Measurements from ENCODE around the gene MBD6.
"Not testable (repeated sequence)": the region's sequence is repeated elsewhere in the genome, so short reads cannot be mapped to it uniquely, and the experiment has no call there.

MBD6 gene

DNA sequence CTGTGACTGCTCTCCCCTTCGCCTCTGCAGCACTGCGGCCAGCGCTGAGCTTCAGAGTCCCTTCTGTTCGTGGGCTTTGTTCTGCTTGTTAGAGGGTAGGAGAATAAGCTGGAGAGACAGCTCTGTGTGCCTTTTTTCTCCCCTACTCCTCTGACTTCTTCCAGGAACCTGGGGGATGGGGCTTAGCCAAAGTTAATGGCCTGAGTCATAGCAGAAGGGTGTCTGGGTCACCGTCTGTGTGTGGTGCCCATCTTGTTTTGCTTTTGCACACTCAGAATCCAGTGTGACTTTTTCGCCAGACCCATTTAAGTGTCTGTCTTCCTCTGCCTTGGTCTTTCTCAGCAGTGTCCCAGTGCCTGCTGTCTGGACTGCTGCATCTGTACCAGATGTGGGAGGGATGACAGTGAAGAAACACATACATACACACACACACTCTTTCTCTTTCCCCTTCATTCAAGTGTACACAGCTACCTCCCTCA, 30.2 kb downstream of the MBD6 start:
- DNase-seq: no peak

DNA sequence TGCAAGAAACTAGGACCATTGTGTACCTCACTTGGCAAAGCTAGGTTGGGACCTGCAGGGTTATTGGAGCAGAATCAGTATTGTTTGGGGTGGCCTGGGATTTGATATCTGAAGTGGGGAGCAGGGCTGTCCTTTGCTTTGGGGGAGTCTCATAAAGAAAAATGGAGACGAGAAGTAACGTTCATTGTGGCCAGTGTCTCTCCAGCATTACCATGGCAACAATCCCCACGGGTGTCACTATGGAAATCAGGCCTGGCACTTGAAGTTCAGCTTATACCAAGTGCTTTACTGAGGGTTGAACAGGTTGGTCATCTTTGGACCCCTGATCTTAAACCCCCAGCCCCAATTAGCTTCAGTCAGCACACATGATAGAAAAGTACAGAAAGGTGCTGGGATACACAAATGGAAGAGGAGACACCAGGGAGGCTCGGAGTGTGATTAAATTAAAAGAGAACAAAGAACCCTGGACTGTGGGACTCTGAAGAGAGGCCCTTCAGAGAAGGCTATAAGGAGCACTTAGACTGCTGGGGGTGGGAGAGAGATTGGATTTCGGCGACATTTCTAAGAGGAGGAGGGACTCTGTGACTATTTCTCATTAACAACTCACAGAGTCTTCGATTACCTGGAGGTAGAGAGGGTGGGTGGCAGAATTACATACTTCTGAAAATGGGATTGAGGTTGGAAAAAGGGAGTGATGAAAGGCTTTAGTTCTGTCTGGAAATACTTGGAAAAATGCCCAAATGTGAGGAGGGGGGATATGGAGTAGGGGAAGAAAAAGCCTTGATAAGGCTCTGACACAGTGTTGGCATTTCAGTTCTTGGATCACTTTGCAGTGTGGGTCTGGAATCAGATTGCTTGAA, 30.9 kb downstream of the MBD6 start:
- no peak for DNase-seq

DNA sequence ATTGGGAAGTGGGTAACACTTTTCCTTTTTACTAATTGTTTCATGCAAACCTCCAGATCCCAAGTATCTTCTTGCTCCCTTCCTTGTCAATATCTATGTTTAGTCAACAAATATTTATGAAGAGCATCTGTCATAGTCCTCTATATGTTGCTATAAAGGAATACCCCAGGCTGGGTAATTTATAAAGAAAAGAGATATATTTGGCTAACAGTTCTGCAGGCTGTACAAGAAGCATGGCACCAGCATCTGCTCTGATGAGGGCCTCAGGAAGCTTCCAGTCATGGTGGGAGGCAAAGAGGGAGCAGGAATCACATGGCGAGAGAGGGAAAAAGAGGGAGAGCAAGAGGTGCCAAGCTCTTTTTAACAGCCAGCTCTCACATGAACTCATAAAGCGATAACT, 31.8 kb downstream of the MBD6 start:
- no peak for DNase-seq

DNA sequence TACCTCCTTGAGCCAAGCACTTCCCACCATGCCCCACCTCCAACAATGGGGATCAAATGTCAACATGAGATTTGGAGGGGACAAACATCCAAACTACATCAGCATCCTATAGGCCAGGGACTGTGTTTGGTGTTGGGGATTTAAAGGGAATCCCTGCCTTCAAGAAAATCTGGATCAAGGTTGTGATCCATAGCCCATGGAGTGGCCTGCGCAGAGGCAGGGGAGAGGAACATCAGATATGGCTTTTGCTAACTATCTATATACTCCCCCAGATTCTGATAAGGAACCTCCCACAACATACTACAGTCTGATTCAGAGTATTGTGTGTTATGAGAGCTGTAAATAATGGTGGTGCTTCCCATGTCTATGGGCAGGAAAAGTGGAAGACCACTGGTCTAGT, 32.3 kb downstream of the MBD6 start:
- DNase-seq: no peak

DNA sequence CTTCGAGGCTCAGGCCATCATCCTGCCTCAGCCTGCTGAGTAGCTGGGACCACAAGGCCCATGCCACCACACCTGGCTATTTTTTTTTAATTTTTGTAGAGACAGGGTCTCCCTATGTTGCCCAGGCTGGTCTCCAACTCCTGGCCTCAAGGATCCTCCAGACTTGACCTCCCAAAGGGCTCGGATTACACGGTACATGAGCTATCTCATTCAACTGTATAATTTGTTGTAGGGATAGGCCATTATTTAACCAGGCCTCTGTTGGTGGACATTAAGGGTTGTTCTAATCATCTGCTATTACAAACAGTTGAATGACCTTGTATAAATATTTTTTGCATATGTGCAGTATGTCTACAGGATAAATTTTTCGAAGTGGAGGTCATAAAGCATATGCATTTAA, 36.2 kb downstream of the MBD6 start:
- DNase-seq: no peak

DNA sequence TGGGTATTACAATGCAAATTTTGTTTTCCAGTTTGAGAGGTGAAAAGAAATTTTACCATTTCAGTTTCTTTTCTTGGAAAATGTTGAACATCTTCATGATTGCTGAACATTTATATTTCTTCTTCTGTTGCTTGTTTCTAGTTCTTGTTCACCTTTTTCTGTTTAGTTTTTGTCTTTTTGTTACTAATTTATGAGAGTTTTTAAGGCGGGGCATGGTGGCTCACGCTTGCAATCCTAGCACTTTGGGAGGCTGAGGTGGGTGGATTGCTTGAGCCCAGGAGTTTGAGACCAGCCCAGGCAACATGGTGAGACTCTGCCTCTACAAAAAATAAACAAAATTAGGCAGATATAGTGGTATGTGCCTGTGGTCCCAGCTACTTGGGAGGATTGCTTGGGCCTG, 37.9 kb downstream of the MBD6 start:
- no peak for DNase-seq

DNA sequence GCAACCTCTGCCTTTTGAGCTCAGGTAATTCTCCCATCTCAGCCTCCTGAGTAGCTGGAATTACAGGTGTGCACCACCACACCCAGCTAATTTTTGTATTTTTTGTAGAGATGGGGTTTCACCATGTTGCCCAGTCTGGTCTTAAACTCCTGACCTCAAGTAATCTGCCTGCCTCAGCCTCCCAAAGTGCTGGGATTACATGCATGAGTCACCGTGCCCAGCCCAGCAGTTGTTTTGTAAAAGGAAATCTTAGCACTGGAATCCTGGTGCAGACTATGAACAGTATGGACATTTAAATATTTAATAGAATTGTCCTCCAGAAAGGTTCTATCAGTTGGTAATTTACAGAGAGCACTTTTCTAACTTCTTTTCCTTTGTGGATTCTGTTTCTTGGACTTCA, 38.5 kb downstream of the MBD6 start:
- not testable (repeated sequence) for DNase-seq

DNA sequence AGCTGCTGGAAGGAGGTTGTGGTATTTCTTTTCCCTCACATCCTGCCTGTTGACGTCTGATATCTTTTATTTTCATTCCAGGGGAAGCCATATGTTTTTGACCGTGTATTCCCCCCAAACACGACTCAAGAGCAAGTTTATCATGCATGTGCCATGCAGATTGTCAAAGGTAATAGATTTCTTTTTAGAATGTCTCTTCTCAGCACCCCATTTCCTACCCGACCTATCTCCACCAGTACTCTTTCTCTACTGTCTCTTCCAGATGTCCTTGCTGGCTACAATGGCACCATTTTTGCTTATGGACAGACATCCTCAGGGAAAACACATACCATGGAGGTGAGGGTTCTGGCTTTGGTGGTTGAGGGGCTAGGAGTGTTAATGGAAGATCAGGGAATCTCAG, 40.7 kb downstream of the MBD6 start:
- DNase-seq: no peak

DNA sequence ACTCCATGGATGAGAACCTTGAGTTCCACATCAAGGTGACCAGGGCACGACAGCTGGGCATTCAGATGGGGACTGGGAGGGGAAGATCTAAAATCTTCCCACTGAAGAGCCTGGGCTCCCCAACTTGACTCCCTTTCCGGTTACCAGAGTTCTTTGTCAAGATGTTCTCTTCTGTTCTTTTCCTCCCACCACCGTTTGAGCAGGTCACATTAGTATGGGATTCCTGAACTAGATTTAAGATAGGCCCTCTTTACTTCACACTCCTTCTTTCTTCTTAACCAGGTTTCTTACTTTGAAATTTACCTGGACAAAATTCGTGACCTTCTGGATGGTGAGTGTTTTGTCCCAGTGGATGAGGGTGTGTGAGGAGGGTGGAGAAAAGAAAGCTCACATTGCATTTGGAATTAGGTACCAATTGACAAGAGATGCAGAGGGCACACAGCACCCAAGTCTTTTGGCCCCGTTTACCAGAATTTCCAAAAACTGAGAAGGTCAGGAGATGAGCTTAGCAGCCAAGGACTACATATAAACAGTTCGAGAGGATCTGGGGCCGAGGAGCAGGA, 41.6 kb downstream of the MBD6 start:
- DNase-seq: no peak

DNA sequence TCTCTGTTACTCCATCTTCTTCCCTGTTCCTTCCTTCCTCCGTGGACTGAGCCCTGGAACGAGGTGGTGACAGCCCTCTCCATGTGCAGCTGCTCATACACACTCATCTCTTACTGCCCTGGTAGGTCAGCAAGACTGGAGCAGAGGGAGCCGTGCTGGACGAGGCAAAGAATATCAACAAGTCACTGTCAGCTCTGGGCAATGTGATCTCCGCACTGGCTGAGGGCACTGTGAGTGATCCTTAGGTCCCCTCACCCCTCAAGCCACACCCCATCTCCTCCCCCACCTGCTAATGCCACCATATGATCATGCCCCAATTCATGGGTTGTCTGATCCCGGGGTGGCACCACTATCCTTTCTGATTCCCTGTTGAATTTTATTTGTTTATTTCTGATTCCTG, 46.2 kb downstream of the MBD6 start:
- no peak for DNase-seq

DNA sequence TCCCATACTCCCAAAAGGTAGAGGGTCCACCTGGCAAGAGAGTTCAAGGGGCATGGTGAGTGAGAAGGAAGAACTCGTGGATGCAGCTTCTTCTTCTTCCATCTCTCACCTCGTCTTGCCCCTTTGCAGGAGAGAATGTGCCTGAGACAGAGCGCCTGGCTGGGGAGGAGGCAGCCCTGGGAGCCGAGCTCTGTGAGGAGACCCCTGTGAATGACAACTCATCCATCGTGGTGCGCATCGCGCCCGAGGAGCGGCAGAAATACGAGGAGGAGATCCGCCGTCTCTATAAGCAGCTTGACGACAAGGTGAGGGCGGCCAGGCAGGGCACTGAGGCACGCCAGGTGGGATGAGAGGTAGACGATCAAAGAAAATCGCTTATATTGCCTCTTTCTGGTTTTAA, 47.2 kb downstream of the MBD6 start:
- no peak for DNase-seq

DNA sequence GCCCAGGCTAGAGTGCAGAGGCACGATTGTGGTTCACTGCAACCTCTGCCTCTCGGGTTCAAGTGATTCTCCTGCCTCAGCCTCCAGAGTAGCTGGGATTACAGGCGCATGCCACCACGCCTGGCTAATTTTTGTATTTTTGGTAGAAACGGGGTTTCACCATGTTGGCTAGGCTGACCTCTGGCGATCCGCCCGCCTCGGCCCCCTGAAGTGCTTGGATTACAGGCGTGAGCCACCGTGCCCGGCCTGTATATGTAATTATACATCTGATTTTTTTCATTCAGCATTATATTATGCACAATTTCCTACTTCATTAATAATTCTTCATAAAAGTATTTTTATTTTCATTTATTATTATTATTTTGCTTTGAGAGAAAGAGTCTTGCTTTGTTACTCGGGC, 47.8 kb downstream of the MBD6 start:
- not testable (repeated sequence) for DNase-seq

DNA sequence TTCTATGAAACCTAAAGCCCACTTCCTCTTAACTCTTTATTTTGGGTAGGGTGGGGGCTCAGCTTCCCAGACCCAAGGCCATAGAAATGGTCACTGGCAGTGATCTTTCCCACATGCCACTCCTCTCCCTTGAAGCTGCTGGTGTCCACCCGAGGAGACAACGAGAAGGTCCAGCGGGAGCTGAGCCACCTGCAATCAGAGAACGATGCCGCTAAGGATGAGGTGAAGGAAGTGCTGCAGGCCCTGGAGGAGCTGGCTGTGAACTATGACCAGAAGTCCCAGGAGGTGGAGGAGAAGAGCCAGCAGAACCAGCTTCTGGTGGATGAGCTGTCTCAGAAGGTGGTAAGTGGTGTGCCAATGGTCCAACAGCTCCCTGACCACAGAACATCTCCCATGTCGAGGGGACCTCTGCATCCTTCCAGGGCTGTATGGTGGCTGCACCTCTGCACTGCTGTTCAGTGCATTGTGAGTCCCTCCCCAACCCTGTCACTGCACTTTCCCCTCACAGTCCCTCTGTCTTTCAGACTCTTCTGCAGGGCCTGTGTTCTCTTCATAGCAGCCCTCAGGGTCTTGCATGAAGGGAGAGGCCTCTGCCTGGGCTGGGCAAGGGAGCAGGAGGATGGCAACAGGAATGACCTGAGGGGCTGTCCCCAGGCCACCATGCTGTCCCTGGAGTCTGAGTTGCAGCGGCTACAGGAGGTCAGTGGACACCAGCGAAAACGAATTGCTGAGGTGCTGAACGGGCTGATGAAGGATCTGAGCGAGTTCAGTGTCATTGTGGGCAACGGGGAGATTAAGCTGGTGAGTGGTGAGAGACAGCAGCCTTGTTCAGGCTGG, 49.5 kb downstream of the MBD6 start:
- no peak for DNase-seq

DNA sequence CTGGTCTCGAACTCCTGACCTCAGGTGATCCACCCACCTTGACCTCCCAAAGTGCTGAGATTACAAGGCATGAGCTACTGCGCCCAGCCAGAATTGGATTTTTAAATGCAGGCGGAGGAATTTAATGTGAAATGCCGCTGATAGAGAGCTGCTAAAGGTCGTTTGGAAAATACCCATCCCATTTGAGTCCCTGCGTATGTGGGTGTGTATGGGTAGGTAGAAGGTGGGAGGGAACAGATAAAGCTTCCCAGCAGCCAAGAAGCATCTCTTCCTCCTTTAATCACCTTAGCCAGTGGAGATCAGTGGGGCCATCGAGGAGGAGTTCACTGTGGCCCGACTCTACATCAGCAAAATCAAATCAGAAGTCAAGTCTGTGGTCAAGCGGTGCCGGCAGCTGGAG, 52.2 kb downstream of the MBD6 start:
- DNase-seq: no peak

DNA sequence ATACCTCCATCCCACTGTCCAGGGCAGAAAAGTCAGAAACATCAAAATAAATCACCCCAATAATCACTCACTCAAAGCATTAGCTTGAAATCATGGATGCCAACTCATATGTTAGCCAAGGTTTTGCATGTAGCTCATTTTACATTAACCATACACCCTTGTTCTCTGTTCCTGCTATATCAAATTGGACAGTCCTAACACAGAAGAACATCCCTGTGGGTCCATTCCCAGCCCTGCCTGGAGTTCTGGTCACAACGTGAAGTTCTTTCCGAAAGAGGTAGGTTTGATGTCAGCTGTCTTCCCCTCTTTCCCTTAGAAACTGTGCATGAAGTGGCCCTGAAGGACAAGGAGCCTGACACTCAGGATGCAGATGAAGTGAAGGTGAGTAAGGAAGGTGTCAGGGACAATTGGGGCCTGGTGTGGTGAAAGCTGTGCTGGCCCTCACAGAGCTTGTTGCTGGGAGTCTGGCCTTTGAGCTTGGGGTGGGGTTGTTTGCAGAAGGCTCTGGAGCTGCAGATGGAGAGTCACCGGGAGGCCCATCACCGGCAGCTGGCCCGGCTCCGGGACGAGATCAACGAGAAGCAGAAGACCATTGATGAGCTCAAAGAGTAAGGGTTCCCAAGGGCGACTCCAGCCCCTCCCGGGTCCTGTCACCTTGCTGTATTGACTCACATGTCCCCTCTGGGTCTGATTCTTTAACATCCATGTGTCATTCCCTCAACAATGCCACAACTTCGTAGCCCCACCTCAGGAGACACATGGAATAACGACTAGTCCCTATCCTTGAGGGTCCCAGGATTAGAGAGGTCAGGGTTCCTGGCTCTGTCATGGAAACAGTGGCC, 53.4 kb downstream of the MBD6 start:
- no peak for DNase-seq

DNA sequence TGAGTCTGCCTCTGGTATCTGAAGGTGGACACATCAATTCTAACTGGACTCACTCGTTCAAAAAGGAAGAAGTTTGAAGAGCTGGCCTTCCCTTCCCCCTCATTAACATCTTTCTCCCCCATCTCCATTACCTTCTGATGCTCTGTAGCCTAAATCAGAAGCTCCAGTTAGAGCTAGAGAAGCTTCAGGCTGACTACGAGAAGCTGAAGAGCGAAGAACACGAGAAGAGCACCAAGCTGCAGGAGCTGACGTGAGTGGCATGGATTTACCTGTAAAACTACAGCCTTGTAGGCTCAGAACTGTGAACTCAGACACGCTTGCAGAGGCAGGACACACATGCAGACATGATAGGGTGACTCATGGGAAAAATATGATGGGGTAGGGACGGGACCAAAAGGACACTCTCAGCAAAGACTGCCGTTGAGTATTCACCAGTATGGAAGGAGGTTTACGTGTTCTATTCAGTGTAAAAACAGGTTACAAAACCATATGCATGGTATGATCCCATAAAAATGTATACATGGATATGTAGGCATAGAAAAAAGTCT, 54.1 kb downstream of the MBD6 start:
- no peak for DNase-seq

DNA sequence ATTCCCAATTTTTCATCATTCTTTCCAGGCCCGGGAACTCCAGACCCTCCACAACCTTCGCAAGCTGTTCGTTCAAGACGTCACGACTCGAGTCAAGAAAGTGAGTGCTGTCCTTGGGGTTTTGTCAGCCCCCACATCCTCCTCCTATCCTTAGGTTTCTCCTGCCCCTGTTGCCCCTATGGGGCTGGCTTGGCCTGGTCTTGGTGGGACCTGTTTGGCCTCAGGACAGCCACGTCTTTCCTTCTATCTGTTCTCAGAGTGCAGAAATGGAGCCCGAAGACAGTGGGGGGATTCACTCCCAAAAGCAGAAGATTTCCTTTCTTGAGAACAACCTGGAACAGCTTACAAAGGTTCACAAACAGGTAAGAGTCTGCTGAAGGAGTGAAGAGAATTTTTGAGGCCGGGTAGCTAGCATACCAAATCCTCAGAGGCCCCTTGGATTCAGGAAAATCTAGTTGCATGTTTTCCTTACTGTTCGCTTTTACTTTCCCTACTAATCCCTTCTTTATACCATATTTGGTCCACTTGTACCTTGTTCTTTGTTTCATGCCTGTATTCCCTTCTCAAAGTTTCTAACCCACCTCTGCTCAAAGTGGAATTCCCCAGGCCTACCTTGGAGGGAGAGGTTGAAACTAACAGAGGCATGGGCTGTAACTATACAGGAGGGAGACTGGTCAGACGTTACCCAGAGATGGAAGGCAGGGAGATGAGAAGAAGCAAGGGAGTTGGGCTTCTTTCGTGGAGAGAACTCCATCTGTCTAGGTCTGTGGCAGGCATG, 55.5 kb downstream of the MBD6 start:
- DNase-seq: no peak

DNA sequence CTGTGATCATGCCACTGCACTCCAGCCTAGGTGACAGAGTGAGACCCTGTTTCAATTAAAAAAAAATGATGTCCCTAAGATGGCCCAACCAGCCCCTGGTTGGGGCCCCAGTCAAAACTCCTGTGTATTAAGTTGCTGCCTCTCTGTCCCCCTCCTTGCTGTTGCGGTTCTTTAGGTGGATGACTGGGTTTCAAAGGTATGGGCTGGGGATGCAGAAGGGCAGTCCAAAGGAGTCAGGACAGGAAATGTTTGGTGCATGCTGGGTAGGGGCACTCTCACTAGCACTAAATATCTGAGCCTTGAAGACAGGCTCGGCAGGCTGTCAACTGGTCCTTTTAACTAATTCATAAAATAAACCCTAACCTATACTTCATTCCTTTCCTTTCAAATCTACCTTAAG, 56.4 kb downstream of the MBD6 start:
- DNase-seq: no peak

Measured in NK-92 treated with Interleukin-12 subunit alpha and Interleukin-12 subunit beta, amount 100 ng/mL, for 24 hours (cell line).